Sciatic nerve (tissue), 2 donors: ENCODE results near the gene BBS1. TPM values are rescaled to one million over a fixed set of nuclear protein-coding genes. Genes with fewer than 3 reads are reported as not detected.
"Not testable (repeated sequence)": the region's sequence is repeated elsewhere in the genome, so short reads cannot be mapped to it uniquely, and the experiment has no call there.

Experiments used
- ATAC-seq: fragments of 200-7000 bp; cut with Tn5 transposase; one replicate; pipeline ENCODE4 v1.9.1; 2020; ENCODE audit warnings: mild to moderate bottlenecking, moderate library complexity
- DNase-seq: peaks from one replicate; pipeline ENCODE4 v3.0.0-alpha.2; 2020; ENCODE audit warnings: low spot score
- intact Hi-C: fragments of 100-400 bp; cut with DNase I; formaldehyde crosslinking; loops from one replicate; pipeline ENCODE4 v1.14.2; 2022
- total RNA-seq: library from RNA; stranded (reverse); fragmentation: NEBNext Ultra II Directional; extraction: Animal tissue kit (Norgen Biotek cat#: 25700); gene quantifications from one replicate; pipeline ENCODE4 v1.2.1, GENCODE V29; 2021
- donor health status: DM: no; HTN: no; CAD: no.
- donor health status: DM: no; HTN: no; CAD: no.

BBS1 gene
- total RNA-seq, 1 donor from 2014 or later: 47.6 TPM

DNA sequence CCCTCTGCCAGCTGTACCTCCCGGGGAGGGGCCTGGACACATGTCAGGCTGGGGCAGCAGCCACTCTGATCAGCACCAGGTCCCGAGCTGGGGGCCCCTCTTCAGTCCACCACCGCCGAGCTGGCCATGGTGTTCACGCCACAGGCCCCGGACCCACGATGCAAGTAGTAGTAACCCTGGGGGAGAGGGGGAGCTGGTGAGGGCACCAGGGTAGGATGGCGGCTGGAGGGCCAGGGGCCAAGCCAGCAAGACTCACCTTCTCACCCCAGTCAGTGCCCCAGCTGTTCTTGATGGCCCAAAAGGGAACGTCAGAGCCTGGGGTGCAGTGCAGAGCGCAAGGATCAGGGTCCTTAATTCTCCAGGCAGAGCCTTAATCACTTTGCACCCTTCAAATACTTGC, 53.4 kb downstream of the BBS1 start:
- intact Hi-C loops: no loop called here
- ATAC-seq: no peak
- DNase-seq: no peak

DNA sequence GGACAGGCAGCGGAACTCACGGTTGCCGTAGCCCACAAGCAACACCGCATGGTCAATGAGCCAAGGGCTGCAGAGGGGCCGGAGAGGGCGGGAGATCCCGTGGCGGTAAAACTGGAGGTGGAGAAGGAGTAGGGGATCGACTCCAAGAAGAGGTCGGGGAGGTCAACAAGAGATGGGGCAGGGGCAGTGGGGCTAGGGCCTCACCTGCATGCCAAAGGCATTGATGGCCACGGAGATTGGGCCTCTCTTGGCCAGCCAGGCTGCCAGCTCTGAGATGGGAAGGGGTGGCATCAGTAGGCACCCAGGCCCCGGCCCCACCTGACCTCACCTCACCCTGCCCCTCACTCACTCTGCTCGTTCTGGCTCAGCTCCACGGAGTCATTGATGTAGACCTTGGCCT, 54.1 kb downstream of the BBS1 start:
- ATAC-seq: no peak
- intact Hi-C loops: no loop called here
- DNase-seq: no peak

- no peak for ATAC-seq
- intact Hi-C loops: no loop called here
- no peak for DNase-seq
Observed at GRCh38 chr11:66564984-66565383, 54.5 kb downstream of the BBS1 start.

DNA sequence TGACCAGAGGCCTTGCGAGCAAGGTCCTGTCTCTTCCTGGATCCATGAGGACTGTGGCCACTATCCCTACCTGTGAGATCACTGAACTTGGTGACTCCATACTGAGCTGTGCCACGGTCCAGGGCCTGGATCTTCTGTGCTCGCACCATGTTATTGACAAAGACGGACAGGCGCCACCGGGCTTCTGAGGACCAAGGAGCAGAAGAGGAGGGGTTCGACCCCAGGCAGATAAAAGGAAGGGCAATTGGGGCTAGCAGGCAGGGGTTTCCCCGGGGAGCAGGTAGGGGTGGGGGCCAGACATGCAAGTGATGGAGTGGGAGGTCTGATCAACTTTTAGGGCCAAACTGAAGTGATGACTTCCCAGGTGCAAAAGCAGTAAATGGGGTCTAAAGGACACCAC, 55.8 kb downstream of the BBS1 start:
- ATAC-seq (no peak), DNase-seq (no peak)
- intact Hi-C loops: no loop called here

DNA sequence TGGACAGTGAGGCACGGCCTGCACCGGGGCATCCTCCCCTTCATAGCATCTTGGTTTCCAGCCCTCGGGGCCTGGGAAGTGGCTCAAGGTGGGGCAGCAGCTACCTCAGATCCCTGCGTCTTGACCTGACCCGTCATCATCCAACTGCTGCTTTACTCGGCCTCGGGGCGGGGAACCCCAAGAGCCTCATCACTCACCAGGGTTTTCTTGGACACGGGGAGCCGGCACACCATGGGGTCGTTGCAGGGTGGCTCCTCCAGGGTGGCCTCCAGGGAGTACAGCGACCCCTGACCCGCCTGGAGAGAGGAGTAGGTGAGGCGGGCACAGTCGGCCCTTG, 57.3 kb downstream of the BBS1 start:
- DNase-seq (no peak), ATAC-seq (peak; percentile 3)
- intact Hi-C loops: no loop called here

- DNase-seq (peak; percentile 94), ATAC-seq (peak; percentile 98)
- intact Hi-C loops: no loop called here
Observed at GRCh38 chr11:66568124-66568916, 57.9 kb downstream of the BBS1 start, which contains the start of gene CTSF. CTSF (minus strand) TSS chr11:66568606; CDS start chr11:66568486, 120 bp downstream.

DNA sequence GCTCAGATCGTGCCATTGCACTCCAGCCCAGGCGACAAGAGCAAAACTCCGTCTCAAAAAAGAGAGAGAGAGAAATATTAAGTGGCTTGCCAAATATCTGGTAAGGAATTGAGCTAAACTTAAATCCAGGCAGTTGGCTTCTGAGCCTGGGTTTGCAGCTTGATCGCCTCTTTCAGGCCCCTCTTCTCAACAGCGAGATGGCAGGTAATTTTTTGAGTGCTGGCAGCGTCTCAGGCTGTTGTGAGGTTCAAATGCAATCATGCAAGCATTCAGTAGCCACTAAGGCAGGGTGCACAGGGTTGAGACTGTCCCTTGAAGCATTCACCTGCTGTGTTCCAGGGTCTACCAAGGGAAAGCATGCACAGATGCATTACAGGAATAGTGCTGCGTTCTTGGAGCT, 58.6 kb downstream of the BBS1 start:
- DNase-seq: no peak
- no peak for ATAC-seq
- intact Hi-C loops: no loop called here

GRCh38 chr11:66570079-66570849, 59.8 kb downstream of the BBS1 start:
- intact Hi-C loops: no loop called here
- ATAC-seq: no peak
- DNase-seq: no peak

DNA sequence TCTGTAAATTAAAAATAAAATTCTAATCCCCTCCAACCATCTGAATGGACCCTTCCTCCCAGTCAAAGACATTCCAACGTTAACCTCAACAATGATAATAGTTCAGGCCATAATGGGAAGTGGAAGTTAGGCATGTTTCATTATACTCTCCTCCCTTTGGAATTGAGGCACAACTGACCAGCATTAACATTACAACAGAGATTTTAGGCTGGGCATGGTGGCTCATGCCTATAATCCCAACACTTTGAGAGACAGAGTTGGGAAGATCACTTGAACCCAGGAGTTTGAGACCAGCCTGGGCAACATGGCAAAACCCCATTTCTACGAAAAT, 60.4 kb downstream of the BBS1 start:
- intact Hi-C loops: no loop called here
- ATAC-seq (no peak), DNase-seq (no peak)

- intact Hi-C loops: no loop called here
- DNase-seq: peak; percentile 90
- peak; percentile 94 for ATAC-seq
Observed at GRCh38 chr11:66579017-66579606, 68.7 kb downstream of the BBS1 start.

DNA sequence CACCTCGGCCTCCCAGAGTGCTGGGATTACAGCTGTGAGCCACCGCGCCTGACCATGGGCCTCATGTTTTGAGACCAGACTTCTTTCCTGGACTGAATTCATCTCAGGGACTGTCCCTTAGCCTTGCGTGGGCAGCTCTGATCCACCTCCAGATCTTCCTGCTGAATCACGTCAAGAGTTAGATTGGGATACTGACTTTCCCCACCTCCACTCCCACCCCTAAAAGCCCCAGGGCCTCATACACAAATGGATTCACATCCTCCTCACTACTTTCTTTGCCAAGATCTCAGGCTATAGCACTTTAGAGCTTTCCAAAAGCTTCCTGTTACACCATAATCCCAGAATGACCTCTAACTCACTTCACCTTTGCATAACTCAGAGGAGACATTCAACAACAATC, 70.4 kb downstream of the BBS1 start:
- ATAC-seq (peak; percentile 40), DNase-seq (no peak)
- intact Hi-C loops: no loop called here

GRCh38 chr11:66581261-66581660, 70.8 kb downstream of the BBS1 start:
- no peak for ATAC-seq
- DNase-seq: no peak
- intact Hi-C loops: no loop called here

GRCh38 chr11:66582565-66583147, 72.2 kb downstream of the BBS1 start:
- DNase-seq, ATAC-seq, intact Hi-C loops: not testable (repeated sequence)

Other genes with a start within 250 kb of the BBS1 start
- gene RAB1B, start 242.0 kb upstream of the BBS1 start, total RNA-seq: 112 TPM
- gene CNIH2, start 232.5 kb upstream of the BBS1 start, total RNA-seq: 1.3 TPM
- gene YIF1A, start 221.5 kb upstream of the BBS1 start, total RNA-seq: 61.1 TPM
- gene TMEM151A, start 218.7 kb upstream of the BBS1 start, total RNA-seq: 0.31 TPM
- 35.1 TPM for gene CD248, start 193.6 kb upstream of the BBS1 start, total RNA-seq
- 5.0 TPM for gene RIN1, start 174.2 kb upstream of the BBS1 start, total RNA-seq
- gene BRMS1, start 165.5 kb upstream of the BBS1 start, total RNA-seq: 18.7 TPM
- gene B4GAT1, start 163.0 kb upstream of the BBS1 start, total RNA-seq: 49.3 TPM
- 2.3 TPM for gene SLC29A2, start 138.9 kb upstream of the BBS1 start, total RNA-seq
- gene NPAS4, start 89.6 kb upstream of the BBS1 start, total RNA-seq: not detected
- gene MRPL11, start 71.8 kb upstream of the BBS1 start, total RNA-seq: 25.1 TPM
- 14.8 TPM for gene PELI3, start 43.7 kb upstream of the BBS1 start, total RNA-seq
- gene DPP3, start 30.2 kb upstream of the BBS1 start, total RNA-seq: 12.4 TPM
- gene ZDHHC24, start 35.4 kb downstream of the BBS1 start, total RNA-seq: 10.4 TPM
- gene ACTN3, start 36.3 kb downstream of the BBS1 start, total RNA-seq: 0.71 TPM
- gene CTSF, start 58.0 kb downstream of the BBS1 start, total RNA-seq: 122 TPM
- gene CCDC87, start 82.4 kb downstream of the BBS1 start, total RNA-seq: 0.22 TPM
- gene CCS, start 82.5 kb downstream of the BBS1 start, total RNA-seq: 48.8 TPM
- 61.1 TPM for gene RBM14, start 106.0 kb downstream of the BBS1 start, total RNA-seq
- gene RBM4, start 128.1 kb downstream of the BBS1 start, total RNA-seq: 88.6 TPM
- gene RBM4B, start 167.3 kb downstream of the BBS1 start, total RNA-seq: 23.7 TPM
- gene SPTBN2, start 218.6 kb downstream of the BBS1 start, total RNA-seq: 6.6 TPM